Colonic mucosa (tissue), 4 donors: ENCODE measurements around the gene STARD13. TPM values are rescaled to one million over a fixed set of nuclear protein-coding genes. Genes with fewer than 3 reads are reported as not detected.

Experiments used
- DNase-seq: peaks from one replicate; pipeline ENCODE4 v3.0.0-alpha.2; 2020
- H3K27ac ChIP-seq: fragments of 200-600 bp; one replicate; pipeline ENCODE4 v1.8.0; 2021
- H3K27me3 ChIP-seq: fragments of 200-600 bp; one replicate; pipeline ENCODE4 v1.8.0; 2021
- H3K36me3 ChIP-seq: fragments of 200-600 bp; one replicate; pipeline ENCODE4 v1.8.0; 2021
- H3K4me1 ChIP-seq: fragments of 200-600 bp; one replicate; pipeline ENCODE4 v1.8.0; 2021; ENCODE audit warnings: mild to moderate bottlenecking
- H3K4me3 ChIP-seq: fragments of 200-600 bp; one replicate; pipeline ENCODE4 v1.8.0; 2021
- H3K9ac ChIP-seq, 2 donors: one replicate each; pipeline ENCODE4 v1.7.0; 2013; ENCODE audit warnings: control low read depth in 2 of 2, low read depth in 2 of 2, low read length in 2 of 2
- H3K9me3 ChIP-seq: fragments of 200-600 bp; one replicate; pipeline ENCODE4 v1.8.0; 2021
- CTCF ChIP-seq: fragments of 200-600 bp; IDR thresholded peaks from one replicate; pipeline ENCODE4 v1.8.0; 2022; ENCODE audit warnings: antibody characterized with exemption, mild to moderate bottlenecking
- intact Hi-C: fragments of 100-400 bp; cut with DNase I; formaldehyde crosslinking; loops from one replicate; pipeline ENCODE4 v1.14.1; 2022
- total RNA-seq, 2 donors: library from RNA; stranded (reverse); fragmentation: NEBNext Ultra II Directional in 1 of 2; extraction: Animal tissue kit (Norgen Biotek cat#: 25700) in 1 of 2; gene quantifications; one replicate each; pipeline ENCODE4 v1.2.1, GENCODE V29; 2021
- donor health status: healthy.
- donor health status: DM: no; HTN: no; CAD: no.
- donor health status: DM: no; HTN: no; CAD: no.

The STARD13 gene
- total RNA-seq, 2 donors from 2014 or later, result 21.3 to 30.2 TPM

GRCh38 chr13:33321686-33322542, 36.4 kb upstream of the STARD13 start:
- Histone ChIP-seq H3K4me3 (no peak overlapping the region), H3K36me3 (no peaks in the 10 kb centered on the region), H3K27me3 (no peaks in the 10 kb centered on the region), H3K9me3 (no peaks in the 10 kb centered on the region), H3K4me1 (no peaks in the 10 kb centered on the region), H3K9ac (no peak overlapping the region), H3K27ac (no peak overlapping the region)
- no peak for DNase-seq
- intact Hi-C loops, result no loop called here
- no peak for TF ChIP-seq CTCF

GRCh38 chr13:33319859-33320258, 34.3 kb upstream of the STARD13 start:
- no peak for DNase-seq
- Histone ChIP-seq H3K27ac (no peak overlapping the region), H3K9me3 (no peaks in the 10 kb centered on the region), H3K36me3 (no peaks in the 10 kb centered on the region), H3K27me3 (no peaks in the 10 kb centered on the region), H3K4me1 (no peaks in the 10 kb centered on the region), H3K9ac (no peak overlapping the region), H3K4me3 (no peak overlapping the region)
- intact Hi-C loops, result no loop called here
- TF ChIP-seq CTCF, result no peak

- H3K9me3 ChIP-seq, result no peaks in the 10 kb centered on the region
- H3K36me3 ChIP-seq, result no peaks in the 10 kb centered on the region
- no peak overlapping the region for H3K9ac ChIP-seq
- intact Hi-C loops, result no loop called here
- no peaks in the 10 kb centered on the region for H3K27me3 ChIP-seq
- DNase-seq, result no peak
- TF ChIP-seq CTCF, result no peak
- no peak overlapping the region for H3K27ac ChIP-seq
- H3K4me3 ChIP-seq, result no peak overlapping the region
- H3K4me1 ChIP-seq, result no peaks in the 10 kb centered on the region
These were observed 33.2 kb upstream of the STARD13 start for GRCh38 chr13:33318744-33319143.

- Histone ChIP-seq H3K27me3 (no peaks in the 10 kb centered on the region), H3K4me3 (no peak overlapping the region), H3K9me3 (no peaks in the 10 kb centered on the region), H3K36me3 (no peaks in the 10 kb centered on the region), H3K4me1 (no peaks in the 10 kb centered on the region), H3K27ac (no peak overlapping the region), H3K9ac (no peak overlapping the region)
- TF ChIP-seq CTCF, result no peak
- intact Hi-C loops, result no loop called here
- no peak for DNase-seq
These were observed 32.5 kb upstream of the STARD13 start for GRCh38 chr13:33318037-33318436.

GRCh38 chr13:33316890-33317289, 31.3 kb upstream of the STARD13 start:
- Histone ChIP-seq H3K27me3 (no peaks in the 10 kb centered on the region), H3K27ac (no peak overlapping the region), H3K9me3 (no peaks in the 10 kb centered on the region), H3K9ac (no peak overlapping the region), H3K36me3 (no peaks in the 10 kb centered on the region), H3K4me1 (no peaks in the 10 kb centered on the region), H3K4me3 (no peak overlapping the region)
- DNase-seq, result no peak
- TF ChIP-seq CTCF, result no peak
- intact Hi-C loops, result no loop called here
